ENCODE results near the gene SH3BP1.

DNA sequence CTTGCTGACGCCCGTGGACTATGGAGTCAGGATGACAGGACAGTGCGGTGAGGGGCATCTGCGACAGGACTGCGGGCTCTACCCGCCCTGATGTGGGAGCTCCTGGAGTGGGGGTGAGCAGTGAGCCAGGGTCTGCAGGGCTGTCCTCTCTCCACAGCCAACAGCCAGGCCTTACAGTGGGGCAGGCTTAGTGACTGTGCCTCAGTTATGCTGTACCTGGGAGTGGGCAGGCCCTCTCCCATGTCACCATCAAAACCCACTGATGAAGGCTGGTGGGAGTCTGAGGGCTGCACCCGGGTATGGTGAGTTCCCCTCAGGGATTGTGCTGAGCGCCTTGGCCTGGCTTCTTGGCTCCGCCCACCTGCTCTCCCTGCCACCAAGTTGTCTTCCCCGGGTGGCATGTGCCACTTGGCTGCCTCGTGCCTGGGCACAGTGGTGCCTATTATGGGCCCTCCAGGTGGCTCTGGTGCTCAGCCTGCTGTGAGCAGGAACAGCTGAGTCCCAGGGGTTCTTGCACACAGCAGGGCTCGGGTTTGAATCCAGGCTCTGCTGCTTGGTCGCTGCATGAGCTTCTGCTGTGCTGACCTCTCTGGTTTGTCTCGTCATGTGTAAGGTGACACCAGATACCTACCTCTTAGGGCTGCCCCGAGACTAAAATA, 53.3 kb downstream of the SH3BP1 start:
- TF ChIP-seq POLR2AphosphoS5 (IDR thresholded peaks at IDR 0.05; ENCODE audit: low read depth, low read length) (peak; percentile 29; the same call in 1 of the 2 replicates), SIRT6 (IDR thresholded peaks at IDR 0.05; ENCODE audit: low read length) (no peak)

Measured in H1 (cell line).